Kidney glomerular epithelial cell (primary cell): ENCODE results near the gene MTA1.

Experiments used
- DNase-seq: peaks from one replicate; lab custom pipeline; 2025; lab: John Stamatoyannopoulos, UW

MTA1 gene

DNA sequence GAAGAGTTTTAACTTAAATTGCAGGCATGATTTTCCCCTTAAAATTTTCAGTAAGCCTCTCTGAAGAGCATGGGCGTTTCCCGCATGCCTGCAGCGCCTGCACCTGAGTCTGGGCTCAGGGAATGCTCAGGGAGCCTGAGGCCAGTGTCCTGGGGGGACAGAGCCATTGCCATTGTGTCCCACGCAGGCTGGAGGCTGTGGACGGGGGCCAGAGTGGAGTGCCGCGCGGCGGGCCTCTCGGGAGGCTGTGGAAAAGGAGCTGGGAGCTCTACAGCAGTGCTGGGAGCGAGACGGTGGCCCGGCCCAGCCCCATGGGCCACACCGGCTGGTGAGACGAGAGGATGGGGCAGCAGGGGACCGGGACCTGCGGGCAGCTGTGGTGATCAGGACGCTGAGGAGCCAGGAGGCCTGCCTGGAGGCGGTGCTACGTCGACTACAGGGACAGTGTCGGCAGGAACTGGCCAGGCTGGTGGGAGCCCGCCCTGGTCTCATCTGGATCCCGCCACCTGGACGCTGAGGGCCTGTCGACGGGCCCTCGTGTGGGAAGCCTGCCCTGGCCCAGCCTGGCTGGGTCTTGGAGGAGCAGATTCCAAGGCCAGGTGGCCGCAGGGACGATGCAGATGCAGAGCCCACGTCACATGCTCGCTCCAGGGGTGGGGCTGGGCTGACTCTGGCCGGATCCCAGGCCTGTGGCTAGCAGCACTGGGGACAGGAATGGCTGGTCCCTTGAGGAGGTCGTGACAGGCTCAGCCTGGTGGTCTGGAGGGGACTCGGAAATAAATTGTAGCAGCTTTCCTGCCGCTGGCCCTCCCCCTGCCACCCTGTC, 79.0 kb downstream of the MTA1 start:
- no peak for DNase-seq

DNA sequence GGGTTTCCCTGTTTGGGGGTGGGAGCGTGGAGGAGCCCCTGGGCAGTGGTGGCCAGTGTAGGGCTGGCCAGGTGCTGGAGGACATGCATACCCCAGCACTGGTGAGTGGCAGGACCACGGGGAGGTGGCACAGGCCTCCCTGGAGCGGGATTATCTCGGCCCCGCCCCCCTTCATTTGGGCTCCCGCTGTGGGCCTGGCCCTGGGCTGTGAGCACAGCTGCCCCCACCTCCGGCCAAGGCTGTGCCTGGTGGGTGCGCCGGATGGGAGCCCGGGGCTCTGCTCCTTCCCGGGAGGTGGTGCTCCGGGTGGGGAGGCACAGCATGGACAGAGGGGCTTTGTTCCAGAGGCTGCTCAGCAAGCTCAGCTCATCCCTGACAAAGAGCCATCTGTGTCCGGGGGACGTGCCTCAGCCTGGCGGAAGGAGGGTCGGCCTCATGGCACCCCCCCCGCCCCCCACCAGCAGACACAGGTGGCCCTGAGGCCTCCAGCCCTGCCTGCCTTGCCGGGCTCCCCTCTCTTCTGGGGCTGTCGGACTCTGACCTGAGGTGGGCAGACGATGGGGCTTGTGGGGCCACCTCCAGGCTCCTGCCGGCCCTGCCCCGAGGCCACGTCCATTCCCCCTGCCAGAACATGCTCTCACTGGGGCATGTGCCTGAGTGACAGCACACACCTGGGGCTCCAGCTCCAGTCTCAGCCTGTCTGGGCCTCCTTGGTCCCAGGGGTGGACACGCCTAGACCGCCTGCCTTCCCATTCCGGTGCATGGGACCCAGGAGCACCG, 79.8 kb downstream of the MTA1 start:
- no peak for DNase-seq

DNA sequence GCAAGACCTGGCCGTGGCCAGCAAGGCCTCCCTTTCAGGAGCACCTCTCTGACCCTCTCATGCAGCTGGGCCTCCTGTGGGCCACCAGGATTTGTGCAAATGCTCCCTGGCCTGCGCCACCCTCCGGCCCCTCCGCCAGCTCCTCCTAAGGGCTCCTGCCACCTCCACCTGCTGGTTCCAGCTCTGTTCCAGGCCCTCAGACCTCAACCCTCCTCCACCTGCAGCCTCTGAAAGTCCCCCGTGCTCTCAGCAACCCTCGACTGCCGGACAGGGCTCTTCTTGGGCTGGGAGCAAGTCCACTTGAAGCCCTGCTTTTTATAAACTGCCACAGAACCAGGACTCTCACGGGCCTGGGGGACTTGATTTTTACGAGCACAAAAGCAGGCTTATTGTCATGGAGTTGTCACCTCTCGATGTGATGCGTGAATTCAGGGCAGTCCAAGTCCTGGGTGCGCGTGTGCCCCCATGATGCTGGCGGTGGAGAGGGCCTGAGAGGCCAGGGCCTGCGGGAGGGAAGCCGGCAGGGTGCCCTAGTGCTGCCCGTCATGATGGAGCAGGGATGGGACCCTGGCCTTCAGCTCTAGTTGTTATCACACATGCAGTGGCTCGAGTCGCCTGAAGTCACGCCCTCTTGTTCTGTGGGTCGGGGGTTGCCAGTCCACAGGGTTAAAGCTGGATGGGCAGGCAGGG, 80.6 kb downstream of the MTA1 start:
- DNase-seq, result no peak

DNA sequence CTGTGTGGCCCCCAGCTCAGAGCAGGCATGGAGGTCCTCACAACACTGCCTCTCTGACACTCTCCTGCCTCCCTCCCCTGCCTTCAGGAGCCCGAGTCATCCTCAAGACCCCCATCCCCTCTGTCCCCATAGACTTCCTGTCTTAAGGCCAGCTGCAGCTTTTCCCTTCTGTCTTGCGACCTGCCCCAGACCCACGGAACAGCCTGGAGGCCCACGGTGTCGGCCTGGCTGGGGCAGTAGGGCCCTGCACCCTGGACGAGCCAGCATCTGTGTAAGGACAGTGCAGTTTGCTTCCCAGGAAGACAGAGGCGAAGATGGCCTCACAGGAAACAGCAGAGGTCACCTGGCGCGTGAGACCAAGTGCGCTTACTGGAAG, 81.1 kb downstream of the MTA1 start:
- no peak for DNase-seq

DNA sequence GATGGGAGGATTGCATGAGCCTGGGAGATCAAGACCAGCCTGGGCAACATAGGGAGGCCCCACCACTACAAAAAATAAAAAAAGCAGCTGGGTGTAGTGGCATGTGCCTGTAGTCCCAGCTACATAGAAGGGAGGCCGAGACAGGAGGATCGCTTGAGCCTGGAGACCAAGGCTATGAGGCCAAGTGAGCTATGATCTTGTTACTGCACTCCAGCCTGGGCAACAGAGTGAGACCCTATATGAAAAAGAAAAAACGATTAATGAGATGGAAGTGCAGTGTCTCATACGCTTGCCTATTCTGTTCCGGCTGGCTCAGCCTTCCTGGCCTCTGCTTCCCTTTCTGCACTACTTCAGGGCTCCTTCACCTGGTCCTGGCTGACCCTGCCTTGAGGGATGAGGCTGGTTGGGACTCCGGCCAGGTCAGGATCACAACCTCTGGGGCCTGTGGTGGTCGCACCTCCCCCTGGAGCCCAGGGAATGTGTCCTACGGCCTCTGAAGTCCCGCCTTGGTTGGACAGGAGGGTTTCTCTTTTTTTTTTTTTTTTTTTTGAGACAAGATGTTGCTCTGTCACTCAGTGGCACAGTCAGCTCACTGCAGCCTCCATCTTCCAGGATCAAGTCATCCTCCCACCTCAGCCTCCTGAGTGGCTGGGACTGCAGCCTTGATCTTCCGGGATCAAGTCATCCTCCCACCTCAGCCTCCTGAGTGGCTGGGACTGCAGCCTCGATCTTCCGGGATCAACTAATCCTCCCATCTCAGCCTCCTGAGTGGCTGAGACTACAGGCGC, 82.1 kb downstream of the MTA1 start:
- no peak for DNase-seq

DNA sequence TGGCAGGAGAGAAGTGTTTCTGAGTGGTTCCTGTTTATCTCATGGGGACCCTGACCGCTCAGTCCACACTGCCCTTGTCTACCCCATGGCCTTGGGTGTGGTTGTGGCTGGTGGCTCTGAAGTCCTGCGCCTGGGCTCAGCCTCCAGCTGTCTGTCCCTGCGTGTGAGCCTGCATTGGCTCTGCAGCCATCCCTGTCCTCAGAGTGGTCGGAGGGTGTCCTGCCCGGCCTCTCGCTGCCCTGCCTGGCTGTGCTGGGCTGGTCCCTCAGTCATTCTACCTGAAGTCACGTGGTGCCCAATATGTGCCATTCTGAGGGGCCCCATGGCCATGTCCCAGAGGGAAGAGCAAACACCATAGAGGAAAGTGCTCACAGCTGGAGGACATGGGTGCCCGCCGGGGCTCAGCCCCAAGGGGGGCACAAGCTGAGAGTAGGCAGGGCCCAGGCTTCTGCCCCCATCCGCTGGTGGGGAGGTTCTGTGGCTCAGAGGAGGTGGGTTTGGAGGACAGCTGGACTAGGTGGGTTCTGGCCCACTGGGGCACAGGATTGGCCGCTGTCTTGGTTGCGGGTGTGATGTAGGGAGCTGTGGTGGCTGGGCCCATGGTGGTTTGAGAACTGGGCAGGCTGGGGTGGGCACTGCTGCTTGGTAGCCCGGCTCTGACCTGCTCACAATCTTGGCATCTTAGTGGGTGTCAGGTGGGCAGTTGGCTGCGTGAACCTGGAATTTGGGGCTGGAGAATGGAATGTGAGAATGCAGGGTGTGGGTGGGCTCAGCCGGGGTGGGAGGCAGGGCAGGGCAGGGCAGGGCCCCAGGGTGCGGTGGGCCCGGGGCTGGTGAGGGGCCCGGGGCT, 83.0 kb downstream of the MTA1 start:
- DNase-seq, result no peak

DNA sequence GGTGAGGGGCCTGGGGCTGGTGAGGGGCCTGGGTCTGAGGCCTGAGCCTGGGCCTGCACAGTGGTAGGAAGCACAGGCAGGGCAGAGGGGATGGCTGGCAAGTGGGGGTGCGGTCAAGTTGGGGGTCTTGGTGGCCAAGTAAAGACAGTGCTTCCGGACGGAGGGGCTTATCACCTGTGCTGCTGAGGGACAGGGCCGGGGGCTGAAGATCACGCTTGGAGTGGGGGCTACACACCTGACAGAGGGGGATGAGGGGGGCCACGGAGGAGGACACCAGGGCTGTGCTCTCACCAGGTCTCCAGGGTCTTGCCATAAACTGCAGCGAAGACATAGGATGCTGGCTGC, 83.6 kb downstream of the MTA1 start:
- no peak for DNase-seq

DNA sequence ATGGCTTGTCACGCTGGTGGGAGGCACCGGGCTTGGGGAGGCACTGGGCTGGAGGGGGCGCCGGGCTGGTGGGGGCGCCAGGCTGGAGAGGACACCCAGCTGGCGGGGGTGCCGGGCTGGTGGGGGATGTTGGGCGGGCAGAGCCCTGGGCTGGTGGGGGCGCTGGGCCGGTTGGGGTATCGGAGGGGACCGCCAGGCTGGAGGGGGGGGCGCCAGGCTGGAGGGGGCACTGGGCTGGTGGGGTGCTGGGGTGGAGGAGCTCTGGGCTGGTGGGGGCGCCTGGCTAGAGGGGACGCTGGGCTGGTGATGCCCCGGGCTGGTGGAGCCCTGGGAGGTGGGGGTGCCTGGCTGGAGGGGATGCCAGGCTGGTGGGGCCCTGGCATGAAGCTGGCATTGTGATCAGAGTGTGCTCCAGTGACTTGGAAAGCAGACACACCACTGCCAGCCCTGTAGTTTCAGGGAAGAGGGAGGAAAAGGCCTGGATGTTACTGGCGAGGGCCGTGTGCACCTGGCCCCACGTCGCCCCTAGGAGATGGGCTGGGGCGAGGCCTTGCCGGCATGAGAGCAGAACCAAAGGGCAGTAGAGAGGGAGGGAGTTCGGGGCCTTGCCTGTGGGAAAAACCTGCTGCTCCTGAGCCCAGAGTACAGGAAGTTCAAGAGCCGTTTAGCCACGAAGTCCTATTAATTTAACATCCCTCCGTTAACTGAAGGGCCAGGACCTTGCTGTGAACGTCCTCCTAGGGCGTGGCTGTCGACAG, 84.5 kb downstream of the MTA1 start:
- no peak for DNase-seq

DNA sequence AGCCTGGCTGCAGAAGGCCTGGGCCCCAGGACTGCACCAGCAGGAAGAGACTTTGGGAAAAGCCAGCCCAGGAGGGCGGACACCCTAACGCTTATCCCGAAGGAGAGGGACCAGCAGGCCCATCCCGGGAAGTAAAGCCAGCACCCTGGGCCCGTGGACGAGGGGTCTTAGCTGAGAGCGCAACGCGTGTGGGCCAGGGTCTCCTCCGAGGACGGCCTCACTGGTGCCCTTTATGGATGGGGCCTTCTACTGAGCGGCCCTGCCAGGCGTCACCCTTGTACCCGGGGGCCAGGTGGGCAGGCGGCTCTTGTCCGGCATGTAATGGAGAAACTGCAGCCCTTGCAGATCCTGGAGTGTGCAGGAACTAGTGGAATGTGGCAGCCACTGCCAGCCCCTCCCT, 85.5 kb downstream of the MTA1 start:
- DNase-seq, result no peak

DNA sequence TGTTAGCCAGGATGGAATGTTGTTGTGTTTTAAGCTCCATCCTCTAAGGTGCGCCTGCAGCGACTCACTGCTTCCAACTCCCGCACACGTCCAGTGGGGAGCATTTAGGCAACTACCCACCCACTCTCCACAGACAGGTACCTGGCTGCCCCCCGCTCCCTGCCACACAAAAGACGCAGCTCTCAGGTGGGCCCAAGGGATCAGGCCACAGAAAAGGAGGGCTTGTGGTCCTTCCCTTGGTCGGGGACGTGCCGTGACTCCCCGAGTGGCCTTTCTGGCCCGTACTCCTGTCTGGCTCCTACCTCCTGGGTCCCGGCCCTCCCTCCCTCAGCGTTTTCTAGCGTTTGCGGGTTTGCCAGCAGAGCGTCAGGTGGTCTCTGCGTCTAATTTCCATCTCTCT, 87.6 kb downstream of the MTA1 start:
- no peak for DNase-seq

DNA sequence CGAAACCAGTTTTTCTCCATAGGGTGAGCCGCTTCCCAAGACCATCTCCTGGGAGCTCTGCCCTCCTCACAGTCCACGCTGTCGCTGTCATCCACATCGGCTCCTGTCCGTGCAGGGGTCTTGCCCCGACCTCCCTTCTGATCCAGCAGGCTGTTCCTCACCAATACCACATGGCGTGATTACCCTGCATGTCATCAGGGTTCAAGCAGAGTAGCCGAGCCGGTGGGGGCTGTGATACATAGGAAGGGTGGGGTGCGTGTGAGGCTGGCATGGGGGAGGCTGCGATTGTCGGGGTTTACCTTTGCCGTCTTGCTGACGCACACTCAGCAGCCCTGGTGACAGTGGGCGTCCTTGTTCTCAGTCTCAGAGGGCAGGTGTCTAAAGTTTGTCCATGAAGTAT, 88.4 kb downstream of the MTA1 start:
- no peak for DNase-seq

DNA sequence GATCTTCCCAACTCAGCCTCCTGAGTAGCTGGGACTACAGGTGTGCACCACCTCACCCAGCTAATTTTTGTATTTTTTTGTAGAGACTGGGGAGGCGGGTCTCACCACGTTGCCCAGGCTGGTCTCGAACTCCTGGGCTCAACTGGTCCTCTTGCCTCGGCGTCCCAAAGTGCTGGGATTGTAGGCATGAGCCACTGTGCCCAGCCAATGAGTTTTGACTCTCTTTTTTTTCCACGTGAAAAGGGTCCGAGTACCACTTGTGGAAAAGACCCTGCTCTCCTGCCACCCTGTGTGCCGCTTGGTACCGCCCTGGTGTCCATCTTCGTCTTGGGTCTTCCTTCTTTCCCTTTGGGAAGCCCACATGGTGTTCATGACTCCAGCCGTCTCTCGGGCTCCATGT, 89.0 kb downstream of the MTA1 start:
- no peak for DNase-seq

DNA sequence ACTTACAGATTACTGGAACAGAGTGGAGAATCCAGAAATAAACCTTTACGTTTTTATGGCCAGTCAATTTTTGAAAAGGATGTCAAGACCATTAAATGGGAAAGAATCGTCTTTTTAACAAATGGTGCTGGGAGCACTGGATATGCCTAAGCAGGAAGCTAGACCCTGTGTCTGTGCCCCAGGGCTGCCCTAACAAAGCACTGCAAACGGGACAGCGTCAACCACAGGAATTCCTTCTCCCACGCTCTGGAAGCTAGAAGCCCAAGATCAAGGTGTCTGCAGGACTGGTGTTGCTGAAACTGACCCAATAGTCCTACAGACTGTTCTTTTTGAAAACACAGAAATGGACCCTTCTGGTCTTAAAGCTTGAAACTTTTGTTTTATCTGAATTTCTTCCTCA, 97.5 kb downstream of the MTA1 start:
- no peak for DNase-seq

DNA sequence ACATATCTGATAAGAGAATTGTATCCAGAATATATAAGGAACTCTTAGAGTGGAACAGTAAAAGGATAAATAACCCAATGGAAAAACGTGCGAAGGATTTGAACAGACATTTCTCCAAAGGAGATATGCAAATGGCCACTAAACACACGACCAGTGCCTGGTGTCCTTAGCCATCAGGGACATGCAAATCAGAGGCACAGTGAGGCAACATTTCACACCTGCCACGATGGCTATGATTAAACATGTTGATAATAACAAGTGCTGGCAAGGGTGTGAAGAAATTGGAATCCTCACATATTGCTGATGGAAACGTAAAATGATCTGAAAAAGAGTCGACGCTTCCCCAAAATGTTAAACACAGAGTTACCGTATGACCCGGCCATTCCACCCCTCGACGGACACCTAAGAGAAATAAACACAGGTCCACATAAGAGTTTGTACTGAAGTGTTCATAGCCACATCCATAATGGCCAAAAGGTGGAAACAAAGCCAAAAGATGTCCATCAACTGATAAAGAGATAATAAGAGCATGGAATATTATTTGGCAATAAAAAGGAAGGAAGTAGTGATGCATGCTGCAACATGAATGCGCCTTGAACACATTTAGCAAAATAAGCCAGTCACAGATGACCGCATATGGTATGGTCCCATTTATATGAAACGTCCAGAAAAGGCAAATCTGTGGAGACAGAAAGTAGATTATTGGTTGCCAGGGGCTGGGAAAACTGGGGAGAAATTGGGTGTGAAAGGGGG, 100.5 kb downstream of the MTA1 start:
- no peak for DNase-seq
